ENCODE measurements around the gene P2RX5.

- TF ChIP-seq POLR2AphosphoS5 (IDR thresholded peaks at IDR 0.05) (no peak), CTCF (IDR thresholded peaks at IDR 0.05) (no peak)
Measured at GRCh38 chr17:3630781-3631180, 65.2 kb downstream of the P2RX5 start.

Measured in suprapubic skin (tissue), 3 donors.